ENCODE measurements around the gene ASIC2. TPM values are rescaled to one million over a fixed set of nuclear protein-coding genes. Genes with fewer than 3 reads are reported as not detected.

The ASIC2 gene
- total RNA-seq, 1 donor from 2014 or later = 0.23 TPM

DNA sequence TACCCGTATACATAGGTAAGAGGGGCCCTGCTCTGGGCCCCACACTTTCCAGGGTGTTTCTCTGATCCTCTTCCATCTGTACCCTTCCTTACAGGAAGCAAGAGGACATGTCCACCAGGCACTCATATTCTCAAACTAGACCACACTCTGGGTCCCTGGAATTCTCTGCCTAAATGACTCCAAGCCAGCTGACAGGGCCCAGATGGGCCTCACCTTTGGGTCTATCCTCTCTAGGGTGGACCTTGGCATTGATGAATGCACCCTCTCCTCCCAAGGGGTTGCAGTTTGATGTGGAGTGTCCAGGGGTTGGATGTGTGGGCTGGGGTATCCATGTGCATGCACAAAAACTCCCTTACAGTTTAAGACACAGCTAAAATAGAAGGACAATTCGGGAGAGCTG lies 95.8 kb downstream of the ASIC2 start:
- DNase-seq (ENCODE audit: low read depth) = no peak
- TF ChIP-seq CTCF (conservative IDR thresholded peaks at IDR 0.05; ENCODE audit: low read depth, low read length) = no peak
- no peak overlapping the region for H3K4me3 ChIP-seq (ENCODE audit: low read depth, low read length)

GRCh38 chr17:33196883-33197282 lies 96.2 kb downstream of the ASIC2 start:
- no peak overlapping the region for H3K4me3 ChIP-seq (ENCODE audit: low read depth, low read length)
- no peak for TF ChIP-seq CTCF (conservative IDR thresholded peaks at IDR 0.05; ENCODE audit: low read depth, low read length)
- no peak for DNase-seq (ENCODE audit: low read depth)

DNA sequence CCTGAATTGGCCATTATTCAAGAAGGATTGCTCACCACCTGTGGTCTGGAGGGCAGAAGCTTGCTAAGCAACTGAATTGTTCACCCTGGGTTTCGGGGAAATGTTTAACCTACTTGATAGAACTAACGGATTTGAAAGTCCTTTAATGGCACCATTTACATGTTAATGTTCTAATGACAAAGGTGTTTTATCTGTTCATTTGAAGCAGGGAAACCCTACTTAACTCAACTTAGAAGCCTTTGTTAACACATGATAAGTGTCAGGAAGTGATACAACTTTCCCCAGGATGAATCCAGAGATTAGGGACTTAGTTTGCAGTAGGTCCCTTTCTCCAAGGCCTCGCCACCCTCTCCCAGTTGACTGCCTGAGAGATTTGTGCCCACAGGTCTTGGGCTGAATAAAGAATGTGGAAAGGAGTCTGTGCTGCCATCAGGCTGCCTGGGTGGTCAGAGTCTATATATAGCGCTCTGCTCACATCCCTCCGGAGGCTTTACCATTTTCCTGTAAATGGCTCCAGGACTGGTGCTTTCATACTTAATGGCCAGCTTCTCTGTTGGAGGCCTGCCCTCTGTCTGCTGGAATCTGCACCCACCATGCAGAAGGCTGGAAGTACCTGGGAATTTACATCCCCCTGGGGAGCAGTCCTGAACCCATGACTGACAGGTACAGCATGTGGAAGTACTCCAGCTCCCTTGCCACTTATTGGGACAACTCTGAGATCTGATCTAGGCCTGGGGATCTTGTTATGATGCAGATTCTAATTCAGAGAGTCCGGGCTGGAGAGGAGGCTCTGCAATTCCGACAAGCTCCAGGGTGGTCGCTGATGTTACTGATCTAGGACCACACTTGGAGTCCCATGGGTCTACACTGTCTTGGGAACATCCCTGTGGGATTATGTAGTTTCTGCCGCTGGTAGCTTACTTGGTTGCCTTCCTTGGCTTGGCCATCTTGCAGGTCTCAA lies 99.9 kb downstream of the ASIC2 start:
- no peak for TF ChIP-seq CTCF (conservative IDR thresholded peaks at IDR 0.05; ENCODE audit: low read depth, low read length)
- no peak overlapping the region for H3K4me3 ChIP-seq (ENCODE audit: low read depth, low read length)
- peak; percentile 84 for DNase-seq (ENCODE audit: low read depth)

DNA sequence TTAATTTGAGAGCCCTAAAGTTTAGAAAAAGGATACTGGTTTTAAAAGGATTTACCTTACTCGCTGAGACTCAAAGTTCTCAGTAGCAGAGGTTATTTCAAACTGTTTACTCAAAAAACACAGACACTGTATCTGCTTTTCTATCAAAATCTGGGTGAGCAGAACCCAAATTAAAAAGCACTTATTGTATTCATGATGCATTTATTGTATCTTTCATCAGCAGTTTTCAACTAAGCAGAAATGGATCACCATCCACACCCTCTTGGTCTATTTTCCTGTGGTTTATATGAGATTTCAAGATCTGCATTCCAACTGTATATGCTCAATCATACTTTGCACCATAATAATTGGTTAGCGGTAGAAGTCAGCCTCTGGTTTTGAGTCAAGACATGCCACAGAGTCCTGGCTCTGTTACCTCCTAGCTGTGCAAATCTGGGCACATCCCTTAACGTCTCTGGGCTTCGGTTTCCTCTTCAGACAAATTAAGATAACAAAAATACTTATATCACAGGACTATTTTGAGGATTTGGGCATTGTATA lies 109.5 kb downstream of the ASIC2 start:
- no peak for DNase-seq (ENCODE audit: low read depth)
- H3K4me3 ChIP-seq (ENCODE audit: low read depth, low read length) = no peak overlapping the region

GRCh38 chr17:33179151-33179550 lies 113.9 kb downstream of the ASIC2 start:
- no peak for DNase-seq (ENCODE audit: low read depth)
- TF ChIP-seq CTCF (conservative IDR thresholded peaks at IDR 0.05; ENCODE audit: low read depth, low read length) = no peak
- H3K4me3 ChIP-seq (ENCODE audit: low read depth, low read length) = no peak overlapping the region

More for the DNA sequence above, 109.5 kb downstream of the ASIC2 start:
- no peak for TF ChIP-seq CTCF (conservative IDR thresholded peaks at IDR 0.05; ENCODE audit: low read depth, low read length)

DNA sequence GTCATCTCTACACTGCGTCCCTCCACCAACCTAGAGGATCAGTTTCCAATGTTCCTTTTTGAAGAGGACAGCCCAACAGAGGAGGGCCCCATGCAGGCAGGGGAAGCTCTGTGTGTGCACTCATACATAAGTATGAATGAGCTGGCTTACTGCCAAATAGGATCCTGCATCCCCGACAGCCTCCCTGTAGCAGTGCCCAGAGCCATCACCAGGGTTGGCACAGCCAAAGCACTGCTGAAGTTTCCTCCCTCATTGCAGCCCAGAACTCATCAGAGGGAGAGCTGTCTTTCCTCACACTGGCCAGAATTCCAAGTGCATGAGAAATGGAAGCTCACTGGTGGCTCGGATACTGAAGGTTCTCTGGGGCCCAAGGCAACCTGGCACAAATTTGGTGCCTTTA lies 114.4 kb downstream of the ASIC2 start:
- no peak overlapping the region for H3K4me3 ChIP-seq (ENCODE audit: low read depth, low read length)
- no peak for TF ChIP-seq CTCF (conservative IDR thresholded peaks at IDR 0.05; ENCODE audit: low read depth, low read length)
- DNase-seq (ENCODE audit: low read depth) = no peak
